Measurements from ENCODE around the gene RGS7.
"Not testable (repeated sequence)": the region's sequence is repeated elsewhere in the genome, so short reads cannot be mapped to it uniquely, and the experiment has no call there.

Gene RGS7

DNA sequence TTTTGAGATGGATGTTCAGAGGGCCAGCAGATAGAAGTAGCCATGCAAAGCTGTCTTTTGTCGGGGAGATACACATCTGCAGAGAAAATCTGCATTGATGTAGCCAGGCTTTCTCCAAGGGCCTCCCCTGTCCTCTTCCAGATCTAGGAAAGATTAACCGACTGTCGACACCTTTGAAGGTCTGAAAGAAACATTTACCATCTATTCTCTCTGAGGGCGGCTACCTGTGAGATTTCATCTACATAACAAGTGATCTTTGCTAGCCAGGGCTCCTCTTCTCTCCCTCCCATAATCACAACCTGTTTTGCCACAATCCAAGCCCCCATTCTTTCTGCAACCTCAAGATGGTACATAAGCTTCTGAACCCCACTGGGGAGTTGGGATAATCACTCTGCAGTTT, 193.6 kb downstream of the RGS7 start:
- Histone ChIP-seq H3K4me1 (ENCODE audit: control insufficient read depth, insufficient read depth, low read length) (no peaks in the 10 kb centered on the region), H3K27me3 (replicated peaks; ENCODE audit: control insufficient read depth, insufficient read depth, low read length) (no peaks in the 10 kb centered on the region), H3K4me3 (ENCODE audit: low read length) (no peak overlapping the region), H3K9me3 (ENCODE audit: control insufficient read depth, low read length) (no peaks in the 10 kb centered on the region), H3K36me3 (ENCODE audit: control insufficient read depth, insufficient read depth, low read length, severe bottlenecking) (no peaks in the 10 kb centered on the region), H3K9ac (ENCODE audit: low read length) (no peak overlapping the region)
- no peak for DNase-seq (ENCODE audit: low read depth)

DNA sequence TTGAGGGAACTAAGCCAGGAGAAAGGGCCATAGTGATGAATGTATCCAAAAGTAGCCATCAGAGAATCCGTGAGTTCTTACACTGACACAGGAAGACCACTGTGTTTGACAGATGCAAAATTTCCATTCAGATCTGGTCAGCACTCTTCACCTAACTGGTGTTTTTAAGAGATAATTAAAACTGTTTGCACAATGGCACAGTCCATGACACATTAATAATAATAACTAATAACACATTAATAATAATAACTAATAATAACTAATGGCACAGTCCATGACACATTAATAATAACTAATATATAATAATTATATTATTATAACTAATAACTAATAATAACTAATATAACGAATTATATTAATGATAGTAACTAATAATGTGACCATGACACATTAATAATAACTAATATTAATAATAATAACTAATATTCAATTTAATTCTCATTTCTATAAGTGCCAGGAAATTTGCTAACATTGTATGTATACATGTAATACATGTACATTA, 195.8 kb downstream of the RGS7 start:
- Histone ChIP-seq H3K27me3 (replicated peaks; ENCODE audit: control insufficient read depth, insufficient read depth, low read length) (no peaks in the 10 kb centered on the region), H3K4me3 (ENCODE audit: low read length) (no peak overlapping the region), H3K9ac (ENCODE audit: low read length) (no peak overlapping the region), H3K9me3 (ENCODE audit: control insufficient read depth, low read length) (no peaks in the 10 kb centered on the region), H3K4me1 (ENCODE audit: control insufficient read depth, insufficient read depth, low read length) (no peaks in the 10 kb centered on the region), H3K36me3 (ENCODE audit: control insufficient read depth, insufficient read depth, low read length, severe bottlenecking) (no peaks in the 10 kb centered on the region)
- no peak for DNase-seq (ENCODE audit: low read depth)

DNA sequence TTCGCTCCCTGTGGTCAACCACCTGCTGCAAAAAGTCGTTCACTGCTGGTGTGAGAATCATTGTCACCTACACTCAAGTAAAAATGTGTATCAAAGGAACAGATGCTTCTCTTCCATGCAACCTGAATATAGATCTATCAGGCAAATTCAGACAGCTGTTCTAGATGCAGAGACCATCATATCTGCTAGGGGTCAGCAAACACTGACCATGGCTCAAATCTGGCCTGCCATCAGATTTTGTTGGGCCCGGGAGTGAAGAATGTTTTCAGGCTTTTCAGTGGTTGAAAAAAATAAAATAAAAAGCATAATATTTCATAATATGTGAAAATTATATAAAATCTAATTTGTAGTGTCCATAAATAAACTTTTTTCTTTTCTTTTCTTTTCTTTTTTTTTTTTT, 199.6 kb downstream of the RGS7 start:
- no peak for DNase-seq (ENCODE audit: low read depth)
- Histone ChIP-seq H3K9ac (ENCODE audit: low read length) (no peak overlapping the region), H3K4me3 (ENCODE audit: low read length) (no peak overlapping the region), H3K27me3 (replicated peaks; ENCODE audit: control insufficient read depth, insufficient read depth, low read length) (no peaks in the 10 kb centered on the region), H3K9me3 (ENCODE audit: control insufficient read depth, low read length) (no peaks in the 10 kb centered on the region), H3K4me1 (ENCODE audit: control insufficient read depth, insufficient read depth, low read length) (no peaks in the 10 kb centered on the region), H3K36me3 (ENCODE audit: control insufficient read depth, insufficient read depth, low read length, severe bottlenecking) (no peaks in the 10 kb centered on the region)

GRCh38 chr1:241156231-241156965, 200.6 kb downstream of the RGS7 start:
- Histone ChIP-seq H3K36me3 (ENCODE audit: control insufficient read depth, insufficient read depth, low read length, severe bottlenecking) (no peaks in the 10 kb centered on the region), H3K4me1 (ENCODE audit: control insufficient read depth, insufficient read depth, low read length) (no peaks in the 10 kb centered on the region), H3K9ac (ENCODE audit: low read length) (no peak overlapping the region), H3K27me3 (replicated peaks; ENCODE audit: control insufficient read depth, insufficient read depth, low read length) (no peaks in the 10 kb centered on the region), H3K9me3 (ENCODE audit: control insufficient read depth, low read length) (no peaks in the 10 kb centered on the region), H3K4me3 (ENCODE audit: low read length) (no peak overlapping the region)
- peak; percentile 30 for DNase-seq (ENCODE audit: low read depth)

GRCh38 chr1:241145881-241146280, 211.1 kb downstream of the RGS7 start:
- H3K27me3 ChIP-seq (replicated peaks; ENCODE audit: control insufficient read depth, insufficient read depth, low read length): no peaks in the 10 kb centered on the region
- no peak overlapping the region for H3K4me3 ChIP-seq (ENCODE audit: low read length)
- H3K9me3 ChIP-seq (ENCODE audit: control insufficient read depth, low read length): no peaks in the 10 kb centered on the region
- no peak for DNase-seq (ENCODE audit: low read depth)
- H3K9ac ChIP-seq (ENCODE audit: low read length): no peak overlapping the region
- H3K36me3 ChIP-seq (ENCODE audit: control insufficient read depth, insufficient read depth, low read length, severe bottlenecking): no peaks in the 10 kb centered on the region
- H3K4me1 ChIP-seq (ENCODE audit: control insufficient read depth, insufficient read depth, low read length): no peaks in the 10 kb centered on the region

- DNase-seq (ENCODE audit: low read depth): no peak
- H3K27me3 ChIP-seq (replicated peaks; ENCODE audit: control insufficient read depth, insufficient read depth, low read length): no peaks in the 10 kb centered on the region
Measured at GRCh38 chr1:241143765-241144442, 213.1 kb downstream of the RGS7 start.

GRCh38 chr1:241142493-241142892, 214.5 kb downstream of the RGS7 start:
- DNase-seq (ENCODE audit: low read depth): no peak
- peaks cover 4% of the 10 kb centered on the region for H3K27me3 ChIP-seq (replicated peaks; ENCODE audit: control insufficient read depth, insufficient read depth, low read length)
- no peak overlapping the region for H3K9ac ChIP-seq (ENCODE audit: low read length)

More at GRCh38 chr1:241143765-241144442, 213.1 kb downstream of the RGS7 start:
- no peaks in the 10 kb centered on the region for H3K4me1 ChIP-seq (ENCODE audit: control insufficient read depth, insufficient read depth, low read length)
- no peak overlapping the region for H3K9ac ChIP-seq (ENCODE audit: low read length)
- no peaks in the 10 kb centered on the region for H3K36me3 ChIP-seq (ENCODE audit: control insufficient read depth, insufficient read depth, low read length, severe bottlenecking)
- no peak overlapping the region for H3K4me3 ChIP-seq (ENCODE audit: low read length)
- no peaks in the 10 kb centered on the region for H3K9me3 ChIP-seq (ENCODE audit: control insufficient read depth, low read length)

DNA sequence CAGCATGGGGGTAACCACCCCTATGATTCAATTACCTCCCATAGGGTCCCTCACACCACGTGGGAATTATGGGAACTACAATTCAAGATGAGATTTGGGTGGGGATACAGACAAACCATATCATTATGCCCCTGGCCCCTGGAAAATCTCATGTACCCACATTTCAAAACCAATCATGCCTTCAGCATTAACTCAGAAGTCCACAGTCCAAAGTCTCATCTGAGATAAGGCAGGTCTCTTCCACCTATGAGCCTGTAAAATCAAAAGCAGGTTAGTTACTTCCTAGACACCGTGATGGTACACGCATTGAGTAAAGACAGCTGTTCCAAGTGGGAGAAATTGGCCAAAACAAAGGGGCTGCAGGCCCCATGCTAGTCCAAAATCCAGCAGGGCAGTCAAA, 215.4 kb downstream of the RGS7 start:
- not testable (repeated sequence) for H3K36me3 ChIP-seq (ENCODE audit: control insufficient read depth, insufficient read depth, low read length, severe bottlenecking); H3K27me3 ChIP-seq (replicated peaks; ENCODE audit: control insufficient read depth, insufficient read depth, low read length); H3K4me3 ChIP-seq (ENCODE audit: low read length); H3K9me3 ChIP-seq (ENCODE audit: control insufficient read depth, low read length); DNase-seq (ENCODE audit: low read depth); H3K9ac ChIP-seq (ENCODE audit: low read length); H3K4me1 ChIP-seq (ENCODE audit: control insufficient read depth, insufficient read depth, low read length)

More at GRCh38 chr1:241142493-241142892, 214.5 kb downstream of the RGS7 start:
- Histone ChIP-seq H3K4me1 (ENCODE audit: control insufficient read depth, insufficient read depth, low read length) (no peaks in the 10 kb centered on the region), H3K4me3 (ENCODE audit: low read length) (no peak overlapping the region), H3K9me3 (ENCODE audit: control insufficient read depth, low read length) (no peaks in the 10 kb centered on the region), H3K36me3 (ENCODE audit: control insufficient read depth, insufficient read depth, low read length, severe bottlenecking) (no peaks in the 10 kb centered on the region)

GRCh38 chr1:241140670-241141069, 216.3 kb downstream of the RGS7 start:
- H3K36me3 ChIP-seq (ENCODE audit: control insufficient read depth, insufficient read depth, low read length, severe bottlenecking): no peaks in the 10 kb centered on the region
- no peaks in the 10 kb centered on the region for H3K9me3 ChIP-seq (ENCODE audit: control insufficient read depth, low read length)
- no peak overlapping the region for H3K4me3 ChIP-seq (ENCODE audit: low read length)
- no peak overlapping the region for H3K9ac ChIP-seq (ENCODE audit: low read length)
- no peak for DNase-seq (ENCODE audit: low read depth)
- H3K4me1 ChIP-seq (ENCODE audit: control insufficient read depth, insufficient read depth, low read length): no peaks in the 10 kb centered on the region
- H3K27me3 ChIP-seq (replicated peaks; ENCODE audit: control insufficient read depth, insufficient read depth, low read length): peaks cover 4% of the 10 kb centered on the region

DNA sequence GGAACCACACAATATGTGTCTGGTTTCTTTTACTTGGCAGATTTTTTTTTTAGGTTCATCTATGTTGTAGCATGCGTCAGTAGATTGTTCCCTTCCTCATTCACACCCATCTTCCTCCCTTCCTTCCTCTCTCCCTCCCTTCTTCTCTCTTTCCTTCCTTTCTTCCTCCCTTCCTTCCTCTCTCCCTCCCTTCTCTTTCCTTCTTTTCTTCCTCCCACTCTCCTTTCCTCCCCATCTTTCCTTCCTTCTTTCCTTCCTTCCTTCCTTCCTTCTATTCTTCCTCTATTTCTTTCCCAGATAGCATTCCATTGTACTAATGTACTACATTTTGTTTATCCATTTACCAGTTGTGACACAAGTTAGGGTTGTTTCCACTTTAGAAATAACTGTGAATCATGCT, 218.0 kb downstream of the RGS7 start:
- Histone ChIP-seq H3K4me1 (ENCODE audit: control insufficient read depth, insufficient read depth, low read length) (no peaks in the 10 kb centered on the region), H3K4me3 (ENCODE audit: low read length) (no peak overlapping the region), H3K9ac (ENCODE audit: low read length) (no peak overlapping the region), H3K36me3 (ENCODE audit: control insufficient read depth, insufficient read depth, low read length, severe bottlenecking) (no peaks in the 10 kb centered on the region), H3K9me3 (ENCODE audit: control insufficient read depth, low read length) (no peaks in the 10 kb centered on the region), H3K27me3 (replicated peaks; ENCODE audit: control insufficient read depth, insufficient read depth, low read length) (peaks cover 4% of the 10 kb centered on the region)
- DNase-seq (ENCODE audit: low read depth): no peak

DNA sequence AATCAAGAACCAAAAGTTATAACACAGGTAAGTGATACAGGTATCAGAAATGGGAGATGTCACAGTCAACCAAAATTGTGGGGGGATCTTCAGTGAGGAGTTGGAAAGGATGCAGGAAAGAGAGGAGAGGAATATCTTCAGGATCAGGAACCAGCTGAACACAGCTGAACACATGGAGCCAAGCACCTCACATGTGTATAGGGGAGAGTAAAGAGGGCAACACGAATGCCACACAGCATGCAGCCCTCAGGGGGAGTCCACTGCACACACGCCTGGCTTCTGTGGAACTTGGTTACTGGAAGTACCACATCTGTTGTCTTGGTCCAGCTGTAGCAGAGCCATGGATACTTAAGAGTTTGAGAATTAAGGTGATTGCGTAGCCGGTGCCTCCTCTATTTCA, 218.8 kb downstream of the RGS7 start:
- H3K4me1 ChIP-seq (ENCODE audit: control insufficient read depth, insufficient read depth, low read length): no peaks in the 10 kb centered on the region
- DNase-seq (ENCODE audit: low read depth): no peak
- H3K4me3 ChIP-seq (ENCODE audit: low read length): no peak overlapping the region
- H3K27me3 ChIP-seq (replicated peaks; ENCODE audit: control insufficient read depth, insufficient read depth, low read length): peaks cover 4% of the 10 kb centered on the region
- no peaks in the 10 kb centered on the region for H3K9me3 ChIP-seq (ENCODE audit: control insufficient read depth, low read length)
- no peaks in the 10 kb centered on the region for H3K36me3 ChIP-seq (ENCODE audit: control insufficient read depth, insufficient read depth, low read length, severe bottlenecking)
- no peak overlapping the region for H3K9ac ChIP-seq (ENCODE audit: low read length)
